NOMO-1 treated with dmso at 0.1 percent for 144 hours (cell line): ENCODE results near the gene KCNQ2.
"Not testable (repeated sequence)": the region's sequence is repeated elsewhere in the genome, so short reads cannot be mapped to it uniquely, and the experiment has no call there.

ENCODE experiments used
- DNase-seq: peaks from one replicate; lab custom pipeline; 2025; ENCODE audit not compliant: unreplicated experiment; lab: John Stamatoyannopoulos, UW

Gene KCNQ2

GRCh38 chr20:63392465-63393365 lies 79.7 kb downstream of the KCNQ2 start:
- DNase-seq: no peak

GRCh38 chr20:63387917-63388316 lies 84.5 kb downstream of the KCNQ2 start:
- no peak for DNase-seq

GRCh38 chr20:63387393-63387792 lies 85.1 kb downstream of the KCNQ2 start:
- DNase-seq: no peak

DNA sequence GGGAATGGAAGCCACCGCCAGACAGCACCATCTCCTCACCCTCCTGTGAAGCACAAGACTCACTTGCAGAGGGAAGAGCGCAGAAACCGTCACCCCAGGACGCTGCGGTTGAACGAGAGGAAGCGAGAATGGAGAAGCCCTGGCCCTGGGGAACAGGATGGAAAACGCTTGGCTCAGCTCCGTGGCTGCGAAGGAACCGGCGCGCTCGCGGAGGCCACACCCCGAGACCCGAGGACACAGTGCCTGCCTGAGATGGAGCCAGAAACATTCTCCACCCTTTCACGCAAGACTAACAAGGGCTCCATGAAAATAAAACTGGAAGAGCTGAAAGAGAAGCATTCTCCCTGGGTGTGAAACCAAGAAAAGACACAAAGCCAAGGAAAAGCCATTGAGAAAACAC lies 86.0 kb downstream of the KCNQ2 start:
- no peak for DNase-seq

- no peak for DNase-seq
Measured at GRCh38 chr20:63385819-63386218, 86.6 kb downstream of the KCNQ2 start.

GRCh38 chr20:63384336-63384735 lies 88.1 kb downstream of the KCNQ2 start:
- DNase-seq: no peak

GRCh38 chr20:63383556-63383955 lies 88.9 kb downstream of the KCNQ2 start:
- no peak for DNase-seq

GRCh38 chr20:63382551-63383300 lies 89.7 kb downstream of the KCNQ2 start:
- no peak for DNase-seq

DNA sequence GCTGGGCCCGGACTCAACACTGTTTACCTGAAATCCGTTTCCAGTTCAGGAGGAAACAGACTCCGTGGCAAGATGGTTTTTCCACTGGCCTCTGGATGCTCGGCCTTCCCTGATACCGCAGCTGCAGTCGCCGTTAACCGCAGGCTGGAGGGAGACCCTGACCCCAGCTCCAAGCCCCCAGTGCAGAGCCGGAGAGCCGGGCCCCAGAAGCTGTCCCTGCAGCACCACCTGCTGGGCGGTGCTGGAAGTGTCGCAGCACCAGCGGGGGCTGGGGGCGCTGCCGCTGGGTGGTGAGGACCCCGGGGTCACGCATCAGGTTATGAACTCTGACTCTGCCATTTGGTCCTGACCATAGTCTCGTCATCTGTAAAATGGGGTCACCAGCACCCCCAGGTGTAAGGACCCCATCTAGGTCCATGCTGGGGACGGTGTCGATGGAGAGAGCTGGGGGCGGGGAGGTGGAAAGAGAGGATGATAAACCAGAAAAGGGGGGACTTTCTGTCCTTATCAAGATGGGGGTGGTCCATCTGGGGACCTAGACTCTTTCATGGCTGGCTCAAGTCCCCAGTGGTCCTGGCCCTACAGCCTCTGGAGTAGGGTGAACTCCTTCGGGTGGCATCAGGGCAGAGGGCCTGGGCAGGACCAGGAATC lies 90.5 kb downstream of the KCNQ2 start:
- DNase-seq: no peak

- DNase-seq: no peak
Measured at GRCh38 chr20:63380346-63380870, 92.0 kb downstream of the KCNQ2 start.

- not testable (repeated sequence) for DNase-seq
Measured at GRCh38 chr20:63379872-63380271, 92.6 kb downstream of the KCNQ2 start.

- DNase-seq: no peak
Measured at GRCh38 chr20:63379296-63379695, 93.2 kb downstream of the KCNQ2 start.

DNA sequence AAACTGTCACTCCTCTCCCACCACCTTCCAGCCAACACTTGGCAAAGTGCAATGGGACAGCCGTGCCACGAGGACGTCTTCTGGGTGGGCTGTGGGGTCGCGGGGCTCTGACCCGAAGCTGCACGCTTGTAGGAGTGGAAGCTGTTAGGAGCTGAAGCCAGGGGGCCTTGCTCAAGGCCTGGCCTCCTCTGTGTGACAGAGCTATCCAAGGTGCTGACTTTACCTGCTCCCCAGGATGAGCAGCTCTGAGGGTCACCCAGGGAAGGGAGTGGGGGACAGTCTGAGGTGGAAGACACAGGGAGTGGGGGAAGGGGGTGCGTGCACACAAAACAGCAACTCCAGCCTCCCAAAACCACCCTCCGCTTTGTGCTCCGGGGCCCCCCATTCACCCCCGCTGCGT lies 93.8 kb downstream of the KCNQ2 start:
- no peak for DNase-seq

DNA sequence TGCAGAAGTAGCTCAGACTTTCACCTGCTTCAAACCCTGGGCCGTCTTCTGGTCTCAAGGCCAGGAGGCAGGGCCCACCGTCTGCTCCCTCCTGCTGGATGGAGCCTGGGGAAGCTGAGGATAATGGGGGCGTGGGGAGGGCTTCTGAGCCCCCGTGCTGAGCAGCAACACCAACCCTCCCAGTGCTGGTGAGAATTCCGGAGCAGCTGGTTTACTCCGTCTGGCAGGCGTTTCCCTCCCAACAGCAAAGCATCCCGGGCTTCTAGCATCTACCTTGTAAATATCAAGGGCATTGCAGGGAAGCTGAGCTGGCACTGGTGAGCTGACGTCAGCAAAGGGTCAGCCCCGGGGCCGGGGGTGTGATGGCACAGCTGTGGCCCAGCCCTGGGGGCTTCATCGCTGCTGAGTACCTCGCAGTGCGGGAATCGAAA lies 94.5 kb downstream of the KCNQ2 start:
- no peak for DNase-seq

DNA sequence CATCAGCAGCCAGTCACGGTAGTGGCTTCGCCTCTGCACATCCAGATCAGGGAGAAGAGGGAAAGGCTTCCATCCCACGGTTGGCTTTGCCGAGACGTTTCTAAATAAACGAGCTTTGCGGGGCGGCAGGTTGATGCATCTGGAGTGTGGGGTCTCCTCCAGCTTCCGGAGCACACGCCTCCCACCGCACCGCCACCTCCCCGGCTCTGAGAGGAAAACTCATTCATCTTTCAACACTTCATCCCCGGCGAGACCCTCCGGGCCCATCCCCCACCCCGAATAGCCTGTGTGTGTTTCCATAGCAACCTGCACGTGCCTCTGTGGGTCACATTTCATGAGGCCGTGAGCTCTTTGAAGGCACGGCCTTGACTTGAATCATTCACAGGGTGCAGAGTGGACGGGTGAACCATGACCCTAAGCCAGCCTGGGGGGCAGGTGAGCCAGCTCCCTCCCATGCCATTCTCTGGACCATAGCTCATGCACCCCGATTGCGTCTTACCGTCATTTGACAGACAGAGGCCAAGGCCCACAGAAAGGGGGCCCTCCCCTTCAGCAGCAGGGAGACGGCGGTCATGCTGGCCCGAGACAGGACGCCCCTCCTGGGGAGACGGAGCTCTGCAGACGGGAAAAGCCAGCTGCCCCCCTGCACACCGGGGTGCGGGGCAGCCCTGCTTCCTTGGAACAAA lies 95.1 kb downstream of the KCNQ2 start:
- no peak for DNase-seq

GRCh38 chr20:63376283-63377250 lies 95.9 kb downstream of the KCNQ2 start:
- DNase-seq: no peak

GRCh38 chr20:63375438-63375837 lies 97.0 kb downstream of the KCNQ2 start:
- no peak for DNase-seq

GRCh38 chr20:63374504-63374903 lies 98.0 kb downstream of the KCNQ2 start:
- no peak for DNase-seq

DNA sequence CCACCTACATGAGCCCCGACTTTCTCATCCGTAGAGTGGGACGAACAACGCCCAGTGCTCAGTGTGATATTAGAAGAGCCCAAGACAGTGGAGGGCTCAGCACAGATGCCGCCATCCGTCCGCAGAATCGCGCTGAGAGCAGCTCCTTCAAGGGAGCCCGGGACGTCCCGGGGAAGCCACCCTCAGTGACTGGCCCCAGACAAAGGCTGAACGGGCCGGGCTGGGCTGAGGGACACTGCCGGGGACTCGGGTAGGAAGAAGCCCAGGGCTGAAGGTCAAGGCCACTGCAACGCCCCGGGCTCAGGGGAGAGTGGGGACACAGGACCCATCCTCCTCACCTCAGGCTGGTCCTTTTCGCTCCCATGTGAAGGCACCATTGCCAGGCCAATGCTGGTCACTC lies 98.5 kb downstream of the KCNQ2 start:
- no peak for DNase-seq
